Osteoblast (primary cell): ENCODE measurements around the gene JARID2. TPM values are rescaled to one million over a fixed set of nuclear protein-coding genes. Genes with fewer than 3 reads are reported as not detected.
A peak's percentile ranks its signal among the peaks of the same experiment; 100 is the strongest.
"Not testable (repeated sequence)": the region's sequence is repeated elsewhere in the genome, so short reads cannot be mapped to it uniquely, and the experiment has no call there.

Source experiments
- DNase-seq: peaks from one replicate; pipeline ENCODE4 v3.0.0; 2011; ENCODE audit warnings: low spot score, mixed read lengths; ENCODE audit not compliant: insufficient read length; ENCODE audit errors: missing footprints
- H2AFZ ChIP-seq: 2 replicates; pipeline ENCODE4 v1.6.0; 2011; ENCODE audit warnings: mild to moderate bottlenecking, low read length
- H3K27ac ChIP-seq: 2 replicates; pipeline ENCODE4 v1.5.1; 2011; ENCODE audit warnings: mild to moderate bottlenecking, low read depth, low read length, moderate library complexity
- H3K27me3 ChIP-seq: 2 replicates; pipeline ENCODE4 v1.6.0; 2012; ENCODE audit warnings: mild to moderate bottlenecking, control low read depth, inconsistent platforms, low read length, moderate library complexity; ENCODE audit not compliant: insufficient read depth
- H3K36me3 ChIP-seq: 2 replicates; pipeline ENCODE4 v1.5.1; 2011; ENCODE audit warnings: mild to moderate bottlenecking, low read length, control low read depth, moderate library complexity; ENCODE audit not compliant: insufficient read depth
- H3K4me1 ChIP-seq: 2 replicates; pipeline ENCODE4 v1.5.1; 2011; ENCODE audit warnings: mild to moderate bottlenecking, low read length, control low read depth, moderate library complexity; ENCODE audit not compliant: insufficient read depth
- H3K4me2 ChIP-seq: 2 replicates; pipeline ENCODE4 v1.6.0; 2011; ENCODE audit warnings: mild to moderate bottlenecking, low read length; ENCODE audit not compliant: insufficient read depth
- H3K4me3 ChIP-seq: fragments of 200-600 bp; sonication (generic); 3 replicates; pipeline ENCODE4 v1.5.1; 2012; ENCODE audit warnings: mild to moderate bottlenecking, low read length, inconsistent platforms; ENCODE audit not compliant: insufficient read depth
- H3K79me2 ChIP-seq: 2 replicates; pipeline ENCODE4 v1.6.0; 2012; ENCODE audit warnings: mild to moderate bottlenecking, low read length, control low read depth, inconsistent platforms; ENCODE audit not compliant: insufficient read depth
- H3K9me3 ChIP-seq: 2 replicates; pipeline ENCODE4 v1.5.1; 2011; ENCODE audit warnings: low read depth, low read length, control low read depth
- H4K20me1 ChIP-seq: 2 replicates; pipeline ENCODE4 v1.6.0; 2012; ENCODE audit warnings: mild to moderate bottlenecking, low read length, control low read depth; ENCODE audit not compliant: insufficient read depth
- total RNA-seq: library from RNA; depleted of rRNA; stranded (reverse); fragments of >200 nt; gene quantifications from 2 replicates; pipeline ENCODE4 v1.2.3, GENCODE V29; 2012
- TF ChIP-seq, protein P1 (sequence below): IDR thresholded peaks from 2 replicates; pipeline ENCODE4 v1.5.1; 2011; ENCODE audit warnings: mild to moderate bottlenecking, low read depth, low read length, moderate library complexity; ENCODE audit errors: extremely low read depth

Gene JARID2
- total RNA-seq, 1 donor: 10.5 TPM

DNA sequence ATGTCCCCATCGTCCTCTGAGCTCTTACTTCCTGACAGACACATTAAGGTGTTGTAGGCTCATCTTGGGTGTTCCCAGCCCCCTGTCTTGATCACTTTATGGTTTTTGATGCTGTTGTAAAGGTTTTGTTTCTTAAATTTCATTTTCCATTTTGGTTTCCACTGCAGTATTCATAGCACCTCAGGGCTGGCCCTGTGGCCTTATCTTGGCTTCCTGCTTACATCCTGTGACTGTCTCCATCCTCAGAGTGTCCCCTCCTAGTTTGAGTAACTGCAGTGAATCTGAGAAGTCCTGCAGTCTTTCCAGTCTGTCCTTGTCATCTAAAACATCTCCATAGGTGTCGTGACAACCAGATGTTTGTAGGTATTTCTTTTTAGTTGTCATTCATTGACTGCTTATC is 50.9 kb downstream of the JARID2 start:
- Histone ChIP-seq H3K9me3 (no peaks in the 10 kb centered on the region), H3K27ac (no peak overlapping the region), H3K4me1 (peaks cover 12% of the 10 kb centered on the region), H2AFZ (no peak overlapping the region), H3K4me2 (no peak overlapping the region), H3K79me2 (peaks cover 83% of the 10 kb centered on the region), H3K27me3 (no peaks in the 10 kb centered on the region), H4K20me1 (peaks cover 13% of the 10 kb centered on the region), H3K4me3 (no peak overlapping the region), H3K36me3 (no peaks in the 10 kb centered on the region)
- DNase-seq: peak; percentile 30
- TF ChIP-seq, protein P1, sequence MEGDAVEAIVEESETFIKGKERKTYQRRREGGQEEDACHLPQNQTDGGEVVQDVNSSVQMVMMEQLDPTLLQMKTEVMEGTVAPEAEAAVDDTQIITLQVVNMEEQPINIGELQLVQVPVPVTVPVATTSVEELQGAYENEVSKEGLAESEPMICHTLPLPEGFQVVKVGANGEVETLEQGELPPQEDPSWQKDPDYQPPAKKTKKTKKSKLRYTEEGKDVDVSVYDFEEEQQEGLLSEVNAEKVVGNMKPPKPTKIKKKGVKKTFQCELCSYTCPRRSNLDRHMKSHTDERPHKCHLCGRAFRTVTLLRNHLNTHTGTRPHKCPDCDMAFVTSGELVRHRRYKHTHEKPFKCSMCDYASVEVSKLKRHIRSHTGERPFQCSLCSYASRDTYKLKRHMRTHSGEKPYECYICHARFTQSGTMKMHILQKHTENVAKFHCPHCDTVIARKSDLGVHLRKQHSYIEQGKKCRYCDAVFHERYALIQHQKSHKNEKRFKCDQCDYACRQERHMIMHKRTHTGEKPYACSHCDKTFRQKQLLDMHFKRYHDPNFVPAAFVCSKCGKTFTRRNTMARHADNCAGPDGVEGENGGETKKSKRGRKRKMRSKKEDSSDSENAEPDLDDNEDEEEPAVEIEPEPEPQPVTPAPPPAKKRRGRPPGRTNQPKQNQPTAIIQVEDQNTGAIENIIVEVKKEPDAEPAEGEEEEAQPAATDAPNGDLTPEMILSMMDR: no peak

GRCh38 chr6:15297167-15297566 is 51.3 kb downstream of the JARID2 start:
- H3K27me3 ChIP-seq, H3K4me2 ChIP-seq, H3K4me3 ChIP-seq, H3K36me3 ChIP-seq, H3K27ac ChIP-seq, H2AFZ ChIP-seq, DNase-seq, H3K9me3 ChIP-seq: not testable (repeated sequence)
- Histone ChIP-seq H4K20me1 (peaks cover 13% of the 10 kb centered on the region), H3K4me1 (peaks cover 12% of the 10 kb centered on the region), H3K79me2 (peaks cover 86% of the 10 kb centered on the region)

DNA sequence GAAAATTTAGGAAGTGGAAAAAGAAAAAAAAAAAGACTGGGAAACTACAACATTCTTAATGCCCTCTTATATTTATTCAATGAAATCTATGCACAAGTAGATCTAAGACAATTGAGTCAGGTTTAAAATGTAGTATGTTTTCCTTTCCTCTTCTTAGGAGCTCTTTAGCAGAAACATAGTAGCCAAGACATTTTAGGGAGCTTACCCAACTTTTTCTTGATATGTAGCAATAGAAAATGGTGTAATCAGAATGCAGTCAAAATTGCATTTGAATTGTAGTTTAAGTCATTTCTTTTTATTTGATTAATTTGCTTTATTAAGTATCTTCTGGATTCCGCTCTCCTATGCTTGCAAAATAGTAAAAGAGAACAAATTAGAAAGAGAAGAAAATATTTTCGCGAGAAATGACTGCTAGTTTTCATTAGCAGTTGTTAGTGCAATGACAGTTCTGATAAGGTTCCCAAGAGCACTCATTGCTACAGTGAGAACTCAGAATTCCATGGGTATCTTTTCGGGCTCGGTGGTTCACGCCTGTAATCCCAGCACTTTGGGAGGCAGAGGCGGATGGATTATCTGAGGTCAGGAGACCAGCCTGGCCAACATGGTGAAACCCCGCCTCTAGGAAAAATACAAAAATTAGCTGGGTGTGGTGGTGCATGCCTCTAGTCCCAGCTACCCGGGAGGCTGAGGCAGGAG is 52.2 kb downstream of the JARID2 start:
- Histone ChIP-seq H3K27ac (no peak overlapping the region), H3K4me2 (no peak overlapping the region), H3K4me1 (peaks cover 12% of the 10 kb centered on the region), H3K36me3 (no peaks in the 10 kb centered on the region), H3K9me3 (no peaks in the 10 kb centered on the region), H3K27me3 (no peaks in the 10 kb centered on the region), H4K20me1 (peaks cover 13% of the 10 kb centered on the region), H3K79me2 (peaks cover 84% of the 10 kb centered on the region), H2AFZ (no peak overlapping the region), H3K4me3 (no peak overlapping the region)
- no peak for DNase-seq
- TF ChIP-seq, protein P1: no peak

DNA sequence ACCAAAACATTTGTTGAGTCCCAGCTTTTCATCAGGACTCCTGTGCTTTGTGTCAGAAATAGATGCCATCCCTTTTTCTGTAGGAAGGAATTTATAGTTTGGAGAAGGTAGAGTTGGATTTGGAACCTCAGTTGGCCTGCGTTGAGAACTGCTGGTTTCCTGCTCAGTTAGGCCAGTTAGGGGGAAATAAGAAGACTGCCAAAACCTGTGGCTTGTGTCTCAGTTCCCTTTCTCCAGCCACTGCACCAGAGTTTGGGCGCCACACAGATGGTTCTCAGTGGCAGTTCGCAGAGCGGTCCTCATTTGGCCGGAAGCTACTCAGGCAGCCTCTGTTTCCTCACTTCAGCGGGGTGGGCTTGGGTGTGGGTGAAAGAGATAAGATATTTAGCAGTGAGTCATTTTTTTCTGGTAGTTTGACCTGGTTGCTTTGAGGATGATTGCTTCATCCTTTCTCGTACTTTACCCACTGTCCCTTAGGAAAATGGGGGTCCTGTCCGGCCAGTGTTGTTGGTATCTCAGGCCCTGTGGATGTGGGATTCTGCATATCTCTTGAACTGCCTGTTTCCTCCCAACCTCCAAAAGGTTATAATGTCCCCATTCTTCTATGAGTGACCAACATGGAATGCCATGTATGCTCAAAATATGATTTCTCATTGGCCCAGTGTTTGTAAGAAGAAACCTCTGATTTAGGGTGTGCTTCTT is 53.7 kb downstream of the JARID2 start:
- Histone ChIP-seq H3K36me3 (no peaks in the 10 kb centered on the region), H3K9me3 (no peaks in the 10 kb centered on the region), H2AFZ (no peak overlapping the region), H3K4me2 (no peak overlapping the region), H3K27me3 (no peaks in the 10 kb centered on the region), H3K4me3 (no peak overlapping the region), H3K79me2 (peaks cover 84% of the 10 kb centered on the region), H4K20me1 (peaks cover 18% of the 10 kb centered on the region), H3K4me1 (peaks cover 12% of the 10 kb centered on the region), H3K27ac (peak overlapping the region; percentile 20)
- TF ChIP-seq, protein P1: no peak
- DNase-seq: peak; percentile 76
